Activated T-cell treated with anti-CD3 and anti-CD28 coated beads, Interleukin-2, amount 50 U/mL, for 72 hours (primary cell): Measurements from ENCODE around the gene CUEDC2. TPM values are rescaled to one million over a fixed set of nuclear protein-coding genes. Genes with fewer than 3 reads are reported as not detected.

Experiments
- ATAC-seq, 2 donors: fragments of 150-1000 bp; cut with Tn5 transposase; replicated peaks in 1 of 2; 2 replicates each; pipeline ENCODE4 v1.10.0; 2021; ENCODE audit warnings: moderate library complexity in 2 of 2, mild to moderate bottlenecking in 1 of 2
- DNase-seq, 2 donors: peaks; one replicate each; pipeline ENCODE4 v3.0.0; 2021 to 2022; ENCODE audit warnings: mixed read lengths in 1 of 2
- H3K27ac Mint-ChIP-seq: one replicate; pipeline ENCODE4 v1.8.0; 2022; ENCODE audit warnings: mild to moderate bottlenecking, moderate library complexity, mixed read lengths
- H3K27me3 Mint-ChIP-seq: one replicate; pipeline ENCODE4 v1.8.0; 2022; ENCODE audit warnings: low read depth, mixed read lengths
- H3K36me3 Mint-ChIP-seq, 2 donors: one replicate each; pipeline ENCODE4 v1.8.0; 2022; ENCODE audit warnings: mixed read lengths in 2 of 2, mild to moderate bottlenecking in 1 of 2; ENCODE audit not compliant: insufficient read depth in 2 of 2
- H3K4me1 Mint-ChIP-seq: one replicate; pipeline ENCODE4 v1.8.0; 2022; ENCODE audit warnings: low read depth, mixed read lengths
- H3K4me3 Mint-ChIP-seq, 2 donors: one replicate each; pipeline ENCODE4 v1.8.0; 2022; ENCODE audit warnings: mild to moderate bottlenecking in 2 of 2, mixed read lengths in 2 of 2, moderate library complexity in 2 of 2
- H3K9me3 Mint-ChIP-seq, 2 donors: one replicate each; pipeline ENCODE4 v1.8.0; 2022; ENCODE audit warnings: mixed read lengths in 2 of 2
- total RNA-seq, 2 donors: library from RNA; stranded (reverse); gene quantifications; one replicate each; pipeline ENCODE4 v1.2.3, GENCODE V29; 2022

CUEDC2 gene
- total RNA-seq, 2 donors from 2014 or later, result 78.7 to 79.5 TPM

GRCh38 chr10:102400598-102401341 lies 31.6 kb downstream of the CUEDC2 start:
- Mint-ChIP-seq H3K4me1 (peaks cover 49% of the 10 kb centered on the region), H3K9me3 (no peaks in the 10 kb centered on the region), H3K4me3 (peak overlapping the region in 1 of 2 donors; percentile 96), H3K36me3 (peaks cover 15 to 33% of the 10 kb centered on the region in 2 donors), H3K27me3 (no peaks in the 10 kb centered on the region), H3K27ac (no peak overlapping the region)
- DNase-seq (no peak), ATAC-seq (no peak)

GRCh38 chr10:102400076-102400475 lies 32.3 kb downstream of the CUEDC2 start:
- peak overlapping the region; percentile 75 to 96 for H3K4me3 Mint-ChIP-seq
- H3K4me1 Mint-ChIP-seq, result peaks cover 42% of the 10 kb centered on the region
- no peak for ATAC-seq
- H3K9me3 Mint-ChIP-seq, result no peaks in the 10 kb centered on the region
- no peaks in the 10 kb centered on the region for H3K27me3 Mint-ChIP-seq
- H3K36me3 Mint-ChIP-seq, result peaks cover 15 to 36% of the 10 kb centered on the region in 2 donors
- DNase-seq, result no peak
- H3K27ac Mint-ChIP-seq, result no peak overlapping the region

GRCh38 chr10:102399217-102400021 lies 33.0 kb downstream of the CUEDC2 start:
- H3K4me3 Mint-ChIP-seq, result peak overlapping the region; percentile 96 to 99
- H3K27me3 Mint-ChIP-seq, result no peaks in the 10 kb centered on the region
- DNase-seq (peak; percentile 90 to 92), ATAC-seq (peak; percentile 55 to 60)
- H3K36me3 Mint-ChIP-seq, result peaks cover 16 to 40% of the 10 kb centered on the region in 2 donors
- no peak overlapping the region for H3K27ac Mint-ChIP-seq
- peaks cover 39% of the 10 kb centered on the region for H3K4me1 Mint-ChIP-seq
- H3K9me3 Mint-ChIP-seq, result no peaks in the 10 kb centered on the region

- no peaks in the 10 kb centered on the region for H3K27me3 Mint-ChIP-seq
- H3K27ac Mint-ChIP-seq, result peak overlapping the region; percentile 83
- no peak for ATAC-seq
- peak overlapping the region; percentile 96 to 99 for H3K4me3 Mint-ChIP-seq
- H3K9me3 Mint-ChIP-seq, result no peaks in the 10 kb centered on the region
- no peak for DNase-seq
- H3K4me1 Mint-ChIP-seq, result peaks cover 43% of the 10 kb centered on the region
- H3K36me3 Mint-ChIP-seq, result peaks cover 17 to 43% of the 10 kb centered on the region in 2 donors
Observed at GRCh38 chr10:102398172-102399020, 34.0 kb downstream of the CUEDC2 start.

GRCh38 chr10:102397222-102398171 lies 34.9 kb downstream of the CUEDC2 start:
- H3K9me3 Mint-ChIP-seq, result no peaks in the 10 kb centered on the region
- peak overlapping the region; percentile 83 for H3K27ac Mint-ChIP-seq
- H3K4me3 Mint-ChIP-seq, result peak overlapping the region; percentile 96 to 99
- no peaks in the 10 kb centered on the region for H3K27me3 Mint-ChIP-seq
- no peak for ATAC-seq
- peaks cover 17 to 43% of the 10 kb centered on the region in 2 donors for H3K36me3 Mint-ChIP-seq
- H3K4me1 Mint-ChIP-seq, result peaks cover 50% of the 10 kb centered on the region
- peak in 1 of 2 donors; percentile 16 for DNase-seq

GRCh38 chr10:102396730-102397151 lies 35.6 kb downstream of the CUEDC2 start:
- no peak for ATAC-seq
- peak overlapping the region; percentile 68 for H3K27ac Mint-ChIP-seq
- no peaks in the 10 kb centered on the region for H3K27me3 Mint-ChIP-seq
- no peak for DNase-seq
- H3K4me3 Mint-ChIP-seq, result peak overlapping the region; percentile 96 to 99
- no peaks in the 10 kb centered on the region for H3K9me3 Mint-ChIP-seq
- H3K36me3 Mint-ChIP-seq, result peaks cover 17 to 43% of the 10 kb centered on the region in 2 donors
- H3K4me1 Mint-ChIP-seq, result peaks cover 50% of the 10 kb centered on the region

- peak overlapping the region; percentile 94 for H3K27ac Mint-ChIP-seq
- peaks cover 50% of the 10 kb centered on the region for H3K4me1 Mint-ChIP-seq
- DNase-seq (no peak), ATAC-seq (no peak)
- H3K36me3 Mint-ChIP-seq, result peaks cover 17 to 43% of the 10 kb centered on the region in 2 donors
- H3K4me3 Mint-ChIP-seq, result peak overlapping the region; percentile 96 to 99
- no peaks in the 10 kb centered on the region for H3K27me3 Mint-ChIP-seq
- no peaks in the 10 kb centered on the region for H3K9me3 Mint-ChIP-seq
Observed at GRCh38 chr10:102396317-102396650, 36.1 kb downstream of the CUEDC2 start.

- Mint-ChIP-seq H3K27ac (peak within 1 kb of the TSS; percentile 97), H3K4me3 (peak within 1 kb of the TSS; percentile 96 to 99), H3K36me3 (peaks cover 17 to 43% of the 10 kb centered on the region in 2 donors), H3K9me3 (no peaks in the 10 kb centered on the region), H3K4me1 (peaks cover 50% of the 10 kb centered on the region), H3K27me3 (no peaks in the 10 kb centered on the region)
- DNase-seq (peak; percentile 90 to 94), ATAC-seq (peak; percentile 30 to 36)
Observed at GRCh38 chr10:102395400-102396316, 36.7 kb downstream of the CUEDC2 start, which contains the start of gene NFKB2. NFKB2 (plus strand) TSS chr10:102395705; CDS start chr10:102395960, 255 bp downstream.

GRCh38 chr10:102394801-102395399 lies 37.5 kb downstream of the CUEDC2 start:
- peaks cover 15 to 39% of the 10 kb centered on the region in 2 donors for H3K36me3 Mint-ChIP-seq
- ATAC-seq (peak; percentile 31 to 50), DNase-seq (peak; percentile 71 to 80)
- H3K4me1 Mint-ChIP-seq, result peaks cover 46% of the 10 kb centered on the region
- H3K4me3 Mint-ChIP-seq, result peak overlapping the region; percentile 96 to 99
- peak overlapping the region; percentile 97 for H3K27ac Mint-ChIP-seq
- no peaks in the 10 kb centered on the region for H3K9me3 Mint-ChIP-seq
- H3K27me3 Mint-ChIP-seq, result no peaks in the 10 kb centered on the region

- peak overlapping the region; percentile 96 to 99 for H3K4me3 Mint-ChIP-seq
- peaks cover 11 to 37% of the 10 kb centered on the region in 2 donors for H3K36me3 Mint-ChIP-seq
- peak overlapping the region; percentile 97 for H3K27ac Mint-ChIP-seq
- peaks cover 44% of the 10 kb centered on the region for H3K4me1 Mint-ChIP-seq
- no peaks in the 10 kb centered on the region for H3K27me3 Mint-ChIP-seq
- no peaks in the 10 kb centered on the region for H3K9me3 Mint-ChIP-seq
- ATAC-seq (peak; percentile 89 to 90), DNase-seq (peak; percentile 99)
Observed at GRCh38 chr10:102394079-102394800, 38.1 kb downstream of the CUEDC2 start.
